ENCODE data around the gene CNTLN. TPM values are rescaled to one million over a fixed set of nuclear protein-coding genes. Genes with fewer than 3 reads are reported as not detected.
"Not testable (repeated sequence)": the region's sequence is repeated elsewhere in the genome, so short reads cannot be mapped to it uniquely, and the experiment has no call there.

Gene CNTLN
- total RNA-seq, 1 experiment from 2014 or later, result 5.1 TPM

GRCh38 chr9:17251100-17251499 is 116.3 kb downstream of the CNTLN start (continued):
- TF ChIP-seq TCF7L2 (IDR thresholded peaks at IDR 0.05; ENCODE audit: borderline replicate concordance, extremely low read depth, insufficient read depth, insufficient read length) (no peak), SP1 (IDR thresholded peaks at IDR 0.05; ENCODE audit: low read depth) (no peak), ELF1 (IDR thresholded peaks at IDR 0.05; ENCODE audit: borderline replicate concordance, low read depth) (no peak)

DNA sequence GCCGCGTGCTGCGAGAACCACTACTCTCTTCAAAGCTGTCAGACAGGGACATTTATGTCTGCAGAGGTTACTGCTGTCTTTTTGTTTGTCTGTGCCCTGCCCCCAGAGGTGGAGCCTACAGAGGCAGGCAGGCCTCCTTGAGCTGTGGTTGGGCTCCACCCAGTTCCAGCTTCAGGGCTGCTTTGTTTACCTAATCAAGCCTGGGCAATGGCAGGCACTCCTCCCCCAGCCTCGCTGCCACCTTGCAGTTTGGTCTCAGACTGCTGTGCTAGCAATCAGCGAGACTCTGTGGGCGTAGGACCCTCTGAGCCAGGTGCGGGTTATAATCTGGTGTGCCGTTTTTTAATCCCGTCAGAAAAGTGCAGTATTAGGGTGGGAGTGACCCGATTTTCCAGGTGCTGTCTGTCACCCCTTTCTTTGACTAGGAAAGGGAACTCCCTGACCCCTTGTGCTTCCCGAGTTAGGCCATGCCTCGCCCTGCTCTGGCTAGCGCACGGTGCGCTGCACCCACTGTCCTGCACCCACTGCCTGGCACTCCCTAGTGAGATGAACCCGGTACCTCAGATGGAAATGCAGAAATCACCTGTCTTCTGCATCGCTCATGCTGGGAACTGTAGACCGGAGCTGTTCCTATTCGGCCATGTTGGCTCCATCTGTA is 133.8 kb downstream of the CNTLN start:
- H2AFZ ChIP-seq (ENCODE audit: low read depth, low read length, poor library complexity, severe bottlenecking); H3K9ac ChIP-seq (ENCODE audit: low read length); H3K27me3 ChIP-seq (ENCODE audit: insufficient read depth, low read length); ATAC-seq; H3K9me3 ChIP-seq (ENCODE audit: control insufficient read depth in 1 of 2, insufficient read depth in 1 of 2, low read depth in 1 of 2, low read length in 2 of 2); H3K27ac ChIP-seq (ENCODE audit: low read depth, low read length); intact Hi-C loops (cut with micrococcal nuclease); POLR2A ChIA-PET; H3K4me2 ChIP-seq (ENCODE audit: low read length); H3K79me2 ChIP-seq (ENCODE audit: insufficient read depth, low read length); H3K36me3 ChIP-seq (ENCODE audit: control insufficient read depth in 1 of 2, insufficient read depth in 2 of 2, low read length in 2 of 2); H3K4me1 ChIP-seq (ENCODE audit: control insufficient read depth in 1 of 2, insufficient read depth in 2 of 2, low read length in 2 of 2); H3K4me3 ChIP-seq (replicated peaks in 1 of 2; ENCODE audit: low read depth in 1 of 2, low read length in 2 of 2); BruUV-seq (replicated peaks); CTCF ChIA-PET; DNase-seq (ENCODE audit: low read depth, low spot score); H3K9me2 ChIP-seq (ENCODE audit: insufficient read depth); RAD21 ChIA-PET (ENCODE audit: low non-redundant PET in 1 of 2, low total read pairs in 2 of 2, uncharacterized antibody in 2 of 2, unreplicated experiment in 2 of 2); H4K20me1 ChIP-seq (ENCODE audit: insufficient read depth): not testable (repeated sequence)

GRCh38 chr9:17269799-17270198 is 135.0 kb downstream of the CNTLN start:
- Histone ChIP-seq H3K27me3 (ENCODE audit: insufficient read depth, low read length) (no peaks in the 10 kb centered on the region), H3K4me2 (ENCODE audit: low read length) (no peak overlapping the region), H3K9ac (ENCODE audit: low read length) (no peak overlapping the region), H4K20me1 (ENCODE audit: insufficient read depth) (no peaks in the 10 kb centered on the region), H2AFZ (ENCODE audit: low read depth, low read length, poor library complexity, severe bottlenecking) (no peak overlapping the region), H3K4me3 (replicated peaks in 1 of 2; ENCODE audit: low read depth in 1 of 2, low read length in 2 of 2) (no peak overlapping the region), H3K27ac (ENCODE audit: low read depth, low read length) (no peak overlapping the region), H3K79me2 (ENCODE audit: insufficient read depth, low read length) (no peaks in the 10 kb centered on the region), H3K4me1 (ENCODE audit: control insufficient read depth in 1 of 2, insufficient read depth in 2 of 2, low read length in 2 of 2) (no peaks in the 10 kb centered on the region), H3K9me3 (ENCODE audit: control insufficient read depth in 1 of 2, insufficient read depth in 1 of 2, low read depth in 1 of 2, low read length in 2 of 2) (no peaks in the 10 kb centered on the region), H3K36me3 (ENCODE audit: control insufficient read depth in 1 of 2, insufficient read depth in 2 of 2, low read length in 2 of 2) (no peaks in the 10 kb centered on the region), H3K9me2 (ENCODE audit: insufficient read depth) (no peaks in the 10 kb centered on the region)
- BruUV-seq (replicated peaks), result no TSS peak
- ChIA-PET POLR2A (no interaction called here), RAD21 (ENCODE audit: low non-redundant PET in 1 of 2, low total read pairs in 2 of 2, uncharacterized antibody in 2 of 2, unreplicated experiment in 2 of 2) (no interaction called here), CTCF (no interaction called here)
- intact Hi-C loops (cut with micrococcal nuclease), result loop anchor here (10.0 kb wide), 1 partner anchor 65 kb away; no protein-coding TSS in a partner anchor
- ATAC-seq (no peak), DNase-seq (ENCODE audit: low read depth, low spot score) (no peak)
- TF ChIP-seq FOSL1 (IDR thresholded peaks at IDR 0.05; ENCODE audit: low read depth), result no peak
- TF ChIP-seq, protein P1, sequence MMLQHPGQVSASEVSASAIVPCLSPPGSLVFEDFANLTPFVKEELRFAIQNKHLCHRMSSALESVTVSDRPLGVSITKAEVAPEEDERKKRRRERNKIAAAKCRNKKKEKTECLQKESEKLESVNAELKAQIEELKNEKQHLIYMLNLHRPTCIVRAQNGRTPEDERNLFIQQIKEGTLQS (IDR thresholded peaks at IDR 0.05), result no peak
- TF ChIP-seq MAX (IDR thresholded peaks at IDR 0.05), result no peak
- no peak for TF ChIP-seq SRF (IDR thresholded peaks at IDR 0.05; ENCODE audit: low read depth)
- TF ChIP-seq, protein P2, sequence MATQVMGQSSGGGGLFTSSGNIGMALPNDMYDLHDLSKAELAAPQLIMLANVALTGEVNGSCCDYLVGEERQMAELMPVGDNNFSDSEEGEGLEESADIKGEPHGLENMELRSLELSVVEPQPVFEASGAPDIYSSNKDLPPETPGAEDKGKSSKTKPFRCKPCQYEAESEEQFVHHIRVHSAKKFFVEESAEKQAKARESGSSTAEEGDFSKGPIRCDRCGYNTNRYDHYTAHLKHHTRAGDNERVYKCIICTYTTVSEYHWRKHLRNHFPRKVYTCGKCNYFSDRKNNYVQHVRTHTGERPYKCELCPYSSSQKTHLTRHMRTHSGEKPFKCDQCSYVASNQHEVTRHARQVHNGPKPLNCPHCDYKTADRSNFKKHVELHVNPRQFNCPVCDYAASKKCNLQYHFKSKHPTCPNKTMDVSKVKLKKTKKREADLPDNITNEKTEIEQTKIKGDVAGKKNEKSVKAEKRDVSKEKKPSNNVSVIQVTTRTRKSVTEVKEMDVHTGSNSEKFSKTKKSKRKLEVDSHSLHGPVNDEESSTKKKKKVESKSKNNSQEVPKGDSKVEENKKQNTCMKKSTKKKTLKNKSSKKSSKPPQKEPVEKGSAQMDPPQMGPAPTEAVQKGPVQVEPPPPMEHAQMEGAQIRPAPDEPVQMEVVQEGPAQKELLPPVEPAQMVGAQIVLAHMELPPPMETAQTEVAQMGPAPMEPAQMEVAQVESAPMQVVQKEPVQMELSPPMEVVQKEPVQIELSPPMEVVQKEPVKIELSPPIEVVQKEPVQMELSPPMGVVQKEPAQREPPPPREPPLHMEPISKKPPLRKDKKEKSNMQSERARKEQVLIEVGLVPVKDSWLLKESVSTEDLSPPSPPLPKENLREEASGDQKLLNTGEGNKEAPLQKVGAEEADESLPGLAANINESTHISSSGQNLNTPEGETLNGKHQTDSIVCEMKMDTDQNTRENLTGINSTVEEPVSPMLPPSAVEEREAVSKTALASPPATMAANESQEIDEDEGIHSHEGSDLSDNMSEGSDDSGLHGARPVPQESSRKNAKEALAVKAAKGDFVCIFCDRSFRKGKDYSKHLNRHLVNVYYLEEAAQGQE (IDR thresholded peaks at IDR 0.05; ENCODE audit: low read depth), result no peak
- TF ChIP-seq EGR1 (IDR thresholded peaks at IDR 0.05; ENCODE audit: low read depth), result no peak
- no peak for TF ChIP-seq CBX3 (IDR thresholded peaks at IDR 0.05; ENCODE audit: low read depth)
- no peak for TF ChIP-seq TCF7L2 (IDR thresholded peaks at IDR 0.05; ENCODE audit: borderline replicate concordance, extremely low read depth, insufficient read depth, insufficient read length)
- no peak for TF ChIP-seq SIN3A (IDR thresholded peaks at IDR 0.05; ENCODE audit: low read depth)

All from HCT116 (cell line).